Fibroblast of pulmonary artery (primary cell): ENCODE data around the gene TMEM247.
A peak's percentile ranks its signal among the peaks of the same experiment; 100 is the strongest.
"Not testable (repeated sequence)": the region's sequence is repeated elsewhere in the genome, so short reads cannot be mapped to it uniquely, and the experiment has no call there.

ENCODE experiments used
- DNase-seq: peaks from one replicate; pipeline ENCODE4 v3.0.0-alpha.2; 2010; ENCODE audit warnings: low read depth
- H3K4me3 ChIP-seq: replicated peaks from 2 replicates; pipeline ENCODE4 v1.5.1; 2011; ENCODE audit warnings: low read depth, mild to moderate bottlenecking, control low read depth, low read length, moderate library complexity
- CTCF ChIP-seq: IDR thresholded peaks from 2 replicates; pipeline ENCODE4 v1.5.1; 2011; ENCODE audit warnings: mild to moderate bottlenecking, control low read depth, low read length, inconsistent platforms; ENCODE audit errors: missing control alignments

Gene TMEM247

GRCh38 chr2:46520130-46520711 lies 40.9 kb downstream of the TMEM247 start:
- TF ChIP-seq CTCF: no peak
- peak; percentile 40 for DNase-seq
- H3K4me3 ChIP-seq: no peak overlapping the region

- DNase-seq: peak; percentile 95
Observed at GRCh38 chr2:46521215-46521683, 41.9 kb downstream of the TMEM247 start.

GRCh38 chr2:46522385-46522784 lies 43.0 kb downstream of the TMEM247 start:
- not testable (repeated sequence) for H3K4me3 ChIP-seq, DNase-seq

More at GRCh38 chr2:46521215-46521683, 41.9 kb downstream of the TMEM247 start:
- no peak for TF ChIP-seq CTCF
- H3K4me3 ChIP-seq: no peak overlapping the region

- TF ChIP-seq CTCF: no peak
- DNase-seq: no peak
- no peak overlapping the region for H3K4me3 ChIP-seq
Observed at GRCh38 chr2:46525522-46526155, 46.3 kb downstream of the TMEM247 start.

- no peak for DNase-seq
- no peak for TF ChIP-seq CTCF
- H3K4me3 ChIP-seq: no peak overlapping the region
Observed at GRCh38 chr2:46528880-46529279, 49.5 kb downstream of the TMEM247 start.

GRCh38 chr2:46530639-46531038 lies 51.3 kb downstream of the TMEM247 start:
- no peak for DNase-seq
- no peak for TF ChIP-seq CTCF
- H3K4me3 ChIP-seq: no peak overlapping the region

- no peak for DNase-seq
- no peak for TF ChIP-seq CTCF
Observed at GRCh38 chr2:46531863-46532262, 52.5 kb downstream of the TMEM247 start.

More at GRCh38 chr2:46531863-46532262, 52.5 kb downstream of the TMEM247 start:
- no peak overlapping the region for H3K4me3 ChIP-seq
